T-helper 1 cell treated with Interleukin-12 subunit alpha and Interleukin-12 subunit beta and Interleukin-4 antibody, amounts not matched to agents 30 μg/mL and 1 μg/mL, for 36 hours (primary cell): ENCODE data around the gene DOCK9.

Source experiments
- H3K27ac Mint-ChIP-seq: one replicate; pipeline ENCODE4 v1.8.0; 2021; ENCODE audit warnings: mild to moderate bottlenecking, mixed read lengths
- H3K27me3 Mint-ChIP-seq: one replicate; pipeline ENCODE4 v1.8.0; 2021; ENCODE audit warnings: low read depth, mixed read lengths
- H3K36me3 Mint-ChIP-seq: one replicate; pipeline ENCODE4 v1.8.0; 2021; ENCODE audit warnings: low read depth, mixed read lengths
- H3K4me1 Mint-ChIP-seq: one replicate; pipeline ENCODE4 v1.8.0; 2021; ENCODE audit warnings: low read depth, mixed read lengths
- H3K4me3 Mint-ChIP-seq: one replicate; pipeline ENCODE4 v1.8.0; 2021; ENCODE audit warnings: mild to moderate bottlenecking, moderate library complexity, mixed read lengths
- H3K9me3 Mint-ChIP-seq: one replicate; pipeline ENCODE4 v1.8.0; 2021; ENCODE audit warnings: mixed read lengths

The DOCK9 gene

GRCh38 chr13:98877466-98877865 lies 100.4 kb downstream of the DOCK9 start:
- H3K4me1 Mint-ChIP-seq, result peaks cover 43% of the 10 kb centered on the region
- H3K9me3 Mint-ChIP-seq, result peaks cover 17% of the 10 kb centered on the region
- no peak overlapping the region for H3K4me3 Mint-ChIP-seq
- peak overlapping the region; percentile 5 for H3K27ac Mint-ChIP-seq
- no peaks in the 10 kb centered on the region for H3K27me3 Mint-ChIP-seq
- H3K36me3 Mint-ChIP-seq, result peaks cover 79% of the 10 kb centered on the region

GRCh38 chr13:98875146-98875729 lies 102.6 kb downstream of the DOCK9 start:
- H3K4me1 Mint-ChIP-seq, result peaks cover 52% of the 10 kb centered on the region
- peaks cover 17% of the 10 kb centered on the region for H3K9me3 Mint-ChIP-seq
- no peaks in the 10 kb centered on the region for H3K27me3 Mint-ChIP-seq
- H3K27ac Mint-ChIP-seq, result peak overlapping the region; percentile 96
- H3K4me3 Mint-ChIP-seq, result peak overlapping the region; percentile 69
- H3K36me3 Mint-ChIP-seq, result peaks cover 75% of the 10 kb centered on the region

GRCh38 chr13:98874029-98874397 lies 103.9 kb downstream of the DOCK9 start:
- Mint-ChIP-seq H3K27ac (peak overlapping the region; percentile 96), H3K27me3 (no peaks in the 10 kb centered on the region), H3K4me1 (peaks cover 52% of the 10 kb centered on the region), H3K9me3 (peaks cover 17% of the 10 kb centered on the region), H3K4me3 (peak overlapping the region; percentile 22), H3K36me3 (peaks cover 66% of the 10 kb centered on the region)

GRCh38 chr13:98873377-98874028 lies 104.4 kb downstream of the DOCK9 start:
- H3K27me3 Mint-ChIP-seq, result no peaks in the 10 kb centered on the region
- H3K27ac Mint-ChIP-seq, result peak overlapping the region; percentile 96
- H3K4me3 Mint-ChIP-seq, result peak overlapping the region; percentile 22
- peaks cover 17% of the 10 kb centered on the region for H3K9me3 Mint-ChIP-seq
- peaks cover 52% of the 10 kb centered on the region for H3K4me1 Mint-ChIP-seq
- H3K36me3 Mint-ChIP-seq, result peaks cover 63% of the 10 kb centered on the region

GRCh38 chr13:98871727-98872126 lies 106.1 kb downstream of the DOCK9 start:
- H3K27me3 Mint-ChIP-seq, result no peaks in the 10 kb centered on the region
- no peak overlapping the region for H3K27ac Mint-ChIP-seq
- H3K4me3 Mint-ChIP-seq, result no peak overlapping the region
- H3K36me3 Mint-ChIP-seq, result peaks cover 65% of the 10 kb centered on the region
- H3K4me1 Mint-ChIP-seq, result peaks cover 51% of the 10 kb centered on the region
- H3K9me3 Mint-ChIP-seq, result peaks cover 17% of the 10 kb centered on the region

GRCh38 chr13:98869408-98870090 lies 108.3 kb downstream of the DOCK9 start:
- no peak overlapping the region for H3K4me3 Mint-ChIP-seq
- H3K4me1 Mint-ChIP-seq, result peaks cover 34% of the 10 kb centered on the region
- H3K9me3 Mint-ChIP-seq, result peaks cover 13% of the 10 kb centered on the region
- no peaks in the 10 kb centered on the region for H3K27me3 Mint-ChIP-seq
- H3K27ac Mint-ChIP-seq, result no peak overlapping the region
- H3K36me3 Mint-ChIP-seq, result peaks cover 66% of the 10 kb centered on the region

GRCh38 chr13:98868932-98869331 lies 108.9 kb downstream of the DOCK9 start:
- Mint-ChIP-seq H3K27ac (no peak overlapping the region), H3K4me1 (peaks cover 28% of the 10 kb centered on the region), H3K27me3 (no peaks in the 10 kb centered on the region), H3K4me3 (no peak overlapping the region), H3K36me3 (peaks cover 64% of the 10 kb centered on the region), H3K9me3 (peaks cover 11% of the 10 kb centered on the region)

GRCh38 chr13:98866882-98867281 lies 111.0 kb downstream of the DOCK9 start:
- Mint-ChIP-seq H3K9me3 (no peaks in the 10 kb centered on the region), H3K4me1 (peaks cover 12% of the 10 kb centered on the region), H3K4me3 (no peak overlapping the region), H3K27ac (no peak overlapping the region), H3K27me3 (no peaks in the 10 kb centered on the region), H3K36me3 (peaks cover 61% of the 10 kb centered on the region)

GRCh38 chr13:98860491-98860890 lies 117.4 kb downstream of the DOCK9 start:
- peaks cover 2% of the 10 kb centered on the region for H3K27me3 Mint-ChIP-seq
- no peak overlapping the region for H3K27ac Mint-ChIP-seq
- no peaks in the 10 kb centered on the region for H3K4me1 Mint-ChIP-seq
- H3K9me3 Mint-ChIP-seq, result no peaks in the 10 kb centered on the region
- H3K36me3 Mint-ChIP-seq, result peaks cover 75% of the 10 kb centered on the region
- no peak overlapping the region for H3K4me3 Mint-ChIP-seq

GRCh38 chr13:98858191-98858590 lies 119.7 kb downstream of the DOCK9 start:
- Mint-ChIP-seq H3K9me3 (no peaks in the 10 kb centered on the region), H3K4me1 (peaks cover 12% of the 10 kb centered on the region), H3K27me3 (peaks cover 2% of the 10 kb centered on the region), H3K4me3 (no peak overlapping the region), H3K36me3 (peaks cover 74% of the 10 kb centered on the region), H3K27ac (no peak overlapping the region)

- Mint-ChIP-seq H3K27ac (no peak overlapping the region), H3K27me3 (peaks cover 2% of the 10 kb centered on the region), H3K9me3 (no peaks in the 10 kb centered on the region), H3K4me3 (no peak overlapping the region), H3K36me3 (peaks cover 71% of the 10 kb centered on the region), H3K4me1 (peaks cover 17% of the 10 kb centered on the region)
Measured at GRCh38 chr13:98856983-98857382, 120.9 kb downstream of the DOCK9 start.

GRCh38 chr13:98854448-98854847 lies 123.4 kb downstream of the DOCK9 start:
- no peaks in the 10 kb centered on the region for H3K9me3 Mint-ChIP-seq
- peaks cover 17% of the 10 kb centered on the region for H3K4me1 Mint-ChIP-seq
- H3K27ac Mint-ChIP-seq, result no peak overlapping the region
- H3K27me3 Mint-ChIP-seq, result peaks cover 2% of the 10 kb centered on the region
- H3K4me3 Mint-ChIP-seq, result no peak overlapping the region
- H3K36me3 Mint-ChIP-seq, result peaks cover 60% of the 10 kb centered on the region

GRCh38 chr13:98853771-98854221 lies 124.1 kb downstream of the DOCK9 start:
- Mint-ChIP-seq H3K36me3 (peaks cover 54% of the 10 kb centered on the region), H3K4me3 (peak overlapping the region; percentile 54), H3K27ac (peak overlapping the region; percentile 63), H3K9me3 (no peaks in the 10 kb centered on the region), H3K4me1 (peaks cover 17% of the 10 kb centered on the region), H3K27me3 (peaks cover 2% of the 10 kb centered on the region)

- H3K36me3 Mint-ChIP-seq, result peaks cover 54% of the 10 kb centered on the region
- no peak overlapping the region for H3K27ac Mint-ChIP-seq
- H3K27me3 Mint-ChIP-seq, result no peaks in the 10 kb centered on the region
- no peaks in the 10 kb centered on the region for H3K9me3 Mint-ChIP-seq
- H3K4me1 Mint-ChIP-seq, result peaks cover 25% of the 10 kb centered on the region
- H3K4me3 Mint-ChIP-seq, result no peak overlapping the region
Measured at GRCh38 chr13:98851276-98851675, 126.6 kb downstream of the DOCK9 start.

- H3K4me1 Mint-ChIP-seq, result peaks cover 19% of the 10 kb centered on the region
- no peaks in the 10 kb centered on the region for H3K27me3 Mint-ChIP-seq
- H3K4me3 Mint-ChIP-seq, result no peak overlapping the region
- H3K36me3 Mint-ChIP-seq, result peaks cover 51% of the 10 kb centered on the region
- no peaks in the 10 kb centered on the region for H3K9me3 Mint-ChIP-seq
- H3K27ac Mint-ChIP-seq, result no peak overlapping the region
Measured at GRCh38 chr13:98848746-98849145, 129.1 kb downstream of the DOCK9 start.
